Limb (tissue), 2 donors: ENCODE results near the gene KLF5.
A peak's percentile ranks its signal among the peaks of the same experiment; 100 is the strongest.
"Not testable (repeated sequence)": the region's sequence is repeated elsewhere in the genome, so short reads cannot be mapped to it uniquely, and the experiment has no call there.

Experiments
- DNase-seq, 2 donors: peaks; one replicate each; pipeline ENCODE4 v3.0.0-alpha.2; 2016; ENCODE audit errors: extremely low spot score in 2 of 2

The KLF5 gene

GRCh38 chr13:73082895-73083294 is 24.1 kb downstream of the KLF5 start:
- no peak for DNase-seq

- no peak for DNase-seq
Observed at GRCh38 chr13:73088332-73088935, 29.6 kb downstream of the KLF5 start.

- no peak for DNase-seq
Observed at GRCh38 chr13:73089213-73089612, 30.4 kb downstream of the KLF5 start.

- no peak for DNase-seq
Observed at GRCh38 chr13:73090116-73090822, 31.5 kb downstream of the KLF5 start.

GRCh38 chr13:73090823-73091187 is 32.0 kb downstream of the KLF5 start:
- no peak for DNase-seq

GRCh38 chr13:73092829-73093228 is 34.0 kb downstream of the KLF5 start:
- peak in 1 of 2 donors; percentile 86 for DNase-seq

GRCh38 chr13:73096173-73096572 is 37.4 kb downstream of the KLF5 start:
- no peak for DNase-seq

- DNase-seq = no peak
Observed at GRCh38 chr13:73096638-73097037, 37.8 kb downstream of the KLF5 start.

GRCh38 chr13:73100781-73101180 is 42.0 kb downstream of the KLF5 start:
- DNase-seq = not testable (repeated sequence)

- no peak for DNase-seq
Observed at GRCh38 chr13:73101351-73102007, 42.7 kb downstream of the KLF5 start.

- no peak for DNase-seq
Observed at GRCh38 chr13:73103238-73103637, 44.4 kb downstream of the KLF5 start.

GRCh38 chr13:73106513-73107178 is 47.8 kb downstream of the KLF5 start:
- no peak for DNase-seq

GRCh38 chr13:73107481-73107880 is 48.7 kb downstream of the KLF5 start:
- no peak for DNase-seq

GRCh38 chr13:73107970-73108369 is 49.2 kb downstream of the KLF5 start:
- no peak for DNase-seq

- no peak for DNase-seq
Observed at GRCh38 chr13:73109288-73109899, 50.6 kb downstream of the KLF5 start.

- no peak for DNase-seq
Observed at GRCh38 chr13:73109969-73110368, 51.2 kb downstream of the KLF5 start.

GRCh38 chr13:73110814-73111213 is 52.0 kb downstream of the KLF5 start:
- no peak for DNase-seq

GRCh38 chr13:73111331-73111730 is 52.5 kb downstream of the KLF5 start:
- DNase-seq = no peak

GRCh38 chr13:73119612-73120011 is 60.8 kb downstream of the KLF5 start:
- no peak for DNase-seq
